ENCODE results near the gene GLIS1.
A peak's percentile ranks its signal among the peaks of the same experiment; 100 is the strongest.

GLIS1 gene

DNA sequence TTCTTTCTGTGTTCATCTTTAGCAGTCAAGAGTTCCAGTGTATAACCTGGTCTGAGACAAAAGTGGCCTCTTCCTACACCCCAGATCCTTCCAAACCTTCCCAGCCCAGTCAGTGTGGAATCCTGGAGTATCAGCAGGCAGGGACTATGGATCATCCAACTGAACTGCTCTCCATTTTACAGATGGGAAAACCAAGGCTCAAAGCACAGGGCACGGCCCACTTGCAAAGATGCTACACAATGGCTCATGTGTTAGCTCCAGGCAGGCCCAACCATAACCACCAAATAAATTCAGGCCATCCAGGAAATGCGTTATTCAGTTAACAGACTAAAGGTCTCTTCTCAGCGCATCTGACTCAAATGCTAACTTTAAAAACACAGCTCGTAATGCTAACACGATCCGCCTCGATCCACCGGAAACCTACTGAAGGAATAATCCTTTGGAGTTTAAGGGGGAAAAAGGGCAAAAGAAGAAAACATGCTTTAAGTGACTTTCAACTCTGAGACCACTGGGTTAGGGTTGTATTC is 7.1 kb downstream of the GLIS1 start:
- ChIA-PET CTCF (interaction anchor here (1.8 to 2.8 kb wide), 2 partner anchors 16 to 247 kb away, joined by 6 to 9 read pairs; no protein-coding TSS in a partner anchor), POLR2A (no interaction called here)
- TF ChIP-seq, protein P1, sequence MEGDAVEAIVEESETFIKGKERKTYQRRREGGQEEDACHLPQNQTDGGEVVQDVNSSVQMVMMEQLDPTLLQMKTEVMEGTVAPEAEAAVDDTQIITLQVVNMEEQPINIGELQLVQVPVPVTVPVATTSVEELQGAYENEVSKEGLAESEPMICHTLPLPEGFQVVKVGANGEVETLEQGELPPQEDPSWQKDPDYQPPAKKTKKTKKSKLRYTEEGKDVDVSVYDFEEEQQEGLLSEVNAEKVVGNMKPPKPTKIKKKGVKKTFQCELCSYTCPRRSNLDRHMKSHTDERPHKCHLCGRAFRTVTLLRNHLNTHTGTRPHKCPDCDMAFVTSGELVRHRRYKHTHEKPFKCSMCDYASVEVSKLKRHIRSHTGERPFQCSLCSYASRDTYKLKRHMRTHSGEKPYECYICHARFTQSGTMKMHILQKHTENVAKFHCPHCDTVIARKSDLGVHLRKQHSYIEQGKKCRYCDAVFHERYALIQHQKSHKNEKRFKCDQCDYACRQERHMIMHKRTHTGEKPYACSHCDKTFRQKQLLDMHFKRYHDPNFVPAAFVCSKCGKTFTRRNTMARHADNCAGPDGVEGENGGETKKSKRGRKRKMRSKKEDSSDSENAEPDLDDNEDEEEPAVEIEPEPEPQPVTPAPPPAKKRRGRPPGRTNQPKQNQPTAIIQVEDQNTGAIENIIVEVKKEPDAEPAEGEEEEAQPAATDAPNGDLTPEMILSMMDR (IDR thresholded peaks at IDR 0.05; ENCODE audit: insufficient read depth, low read length, missing control alignments), result no peak
- no peak for DNase-seq (ENCODE audit: low read depth, low spot score)
- H3K4me3 ChIP-seq (ENCODE audit: low read depth, low read length), result peak overlapping the region; percentile 19

DNA sequence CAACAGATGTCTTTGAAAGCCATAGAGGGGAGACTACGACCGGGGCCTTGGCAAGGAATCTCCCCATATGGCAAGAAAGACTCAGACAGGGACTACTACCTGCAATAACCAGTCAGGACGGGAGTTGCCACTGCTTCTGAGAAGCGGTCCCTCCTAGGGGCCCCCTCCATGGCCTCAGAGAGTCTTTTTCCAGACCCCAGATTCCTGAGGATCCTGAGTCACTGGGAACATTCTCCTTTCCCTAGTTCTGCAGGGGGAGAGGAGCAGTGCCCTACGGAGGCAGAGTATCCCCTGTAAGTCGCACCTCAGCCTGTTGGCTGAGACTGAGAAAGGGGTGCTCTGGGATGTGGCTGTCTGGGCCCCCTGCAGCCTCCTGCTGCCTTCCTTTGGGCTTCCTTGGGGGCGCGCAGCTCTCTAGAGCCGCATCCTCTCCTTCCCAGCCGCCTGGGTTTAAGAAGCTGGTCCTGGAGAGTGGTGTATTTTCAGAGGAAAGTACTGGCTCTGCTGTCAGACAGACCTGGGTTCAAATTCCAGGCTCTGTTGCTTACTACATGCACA is 7.8 kb downstream of the GLIS1 start:
- no peak for DNase-seq (ENCODE audit: low read depth, low spot score)
- POLR2A ChIA-PET, result no interaction called here
- CTCF ChIA-PET, result interaction anchor here (1.7 to 2.8 kb wide), 2 partner anchors 16 to 246 kb away, joined by 8 to 9 read pairs; no protein-coding TSS in a partner anchor
- TF ChIP-seq, protein P1 (IDR thresholded peaks at IDR 0.05; ENCODE audit: insufficient read depth, low read length, missing control alignments), result no peak
- no peak overlapping the region for H3K4me3 ChIP-seq (ENCODE audit: low read depth, low read length)

- no peak for DNase-seq (ENCODE audit: low read depth, low spot score)
- TF ChIP-seq, protein P1 (IDR thresholded peaks at IDR 0.05; ENCODE audit: insufficient read depth, low read length, missing control alignments), result no peak
- CTCF ChIA-PET, result interaction anchor here (0.7 to 2.8 kb wide), 3 partner anchors 9 to 245 kb away, joined by 6 to 9 read pairs (median 8); no protein-coding TSS in a partner anchor
- peak overlapping the region; percentile 35 for H3K4me3 ChIP-seq (ENCODE audit: low read depth, low read length)
- POLR2A ChIA-PET, result interaction anchor here (0.6 kb wide), 1 partner anchor 155 kb away, joined by 3 read pairs; no protein-coding TSS in a partner anchor
Measured at GRCh38 chr1:53730224-53730865, 8.6 kb downstream of the GLIS1 start.

DNA sequence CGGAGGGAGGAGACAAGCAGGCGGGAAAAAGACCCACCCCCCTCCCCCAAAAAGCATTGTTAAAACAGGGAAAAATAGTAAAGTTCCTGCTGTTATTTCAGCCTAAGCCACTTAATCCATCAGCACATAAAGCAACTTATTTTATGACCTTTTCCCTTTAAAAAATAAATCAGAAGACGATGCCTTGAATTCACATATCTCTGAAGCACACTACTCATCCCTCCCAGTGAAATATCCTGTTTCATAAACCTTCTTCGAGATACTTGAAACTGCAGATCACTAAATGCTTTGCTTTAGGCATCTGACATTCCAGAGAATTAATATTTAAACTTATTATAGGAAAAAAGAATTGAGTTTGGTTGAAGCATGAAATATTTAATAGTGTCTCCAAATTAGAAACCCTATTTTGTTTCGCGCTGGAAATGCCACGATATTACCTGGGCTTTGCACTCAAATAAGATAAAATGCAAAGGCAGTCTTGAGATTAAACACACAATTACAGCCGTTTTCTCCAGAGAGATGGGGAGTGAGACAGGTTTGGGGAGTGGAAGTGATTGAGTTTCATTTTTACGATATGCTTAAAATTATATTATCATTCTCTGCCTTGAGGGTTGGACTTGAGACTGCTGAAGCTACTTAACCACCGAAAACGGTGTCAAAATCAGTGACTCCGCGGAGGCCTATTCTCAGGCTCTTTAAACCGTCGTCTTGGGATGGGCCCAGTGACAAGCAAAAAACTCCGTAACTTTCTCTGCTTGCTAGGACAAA is 9.3 kb downstream of the GLIS1 start:
- TF ChIP-seq, protein P1 (IDR thresholded peaks at IDR 0.05; ENCODE audit: insufficient read depth, low read length, missing control alignments), result no peak
- no peak for DNase-seq (ENCODE audit: low read depth, low spot score)
- POLR2A ChIA-PET, result interaction anchor here (0.6 kb wide), 1 partner anchor 154 kb away, joined by 3 read pairs; no protein-coding TSS in a partner anchor
- peak overlapping the region; percentile 36 for H3K4me3 ChIP-seq (ENCODE audit: low read depth, low read length)
- CTCF ChIA-PET, result interaction anchor here (0.7 to 3.6 kb wide), 5 partner anchors 8 to 245 kb away, joined by 3 to 19 read pairs (median 8); no protein-coding TSS in a partner anchor

DNA sequence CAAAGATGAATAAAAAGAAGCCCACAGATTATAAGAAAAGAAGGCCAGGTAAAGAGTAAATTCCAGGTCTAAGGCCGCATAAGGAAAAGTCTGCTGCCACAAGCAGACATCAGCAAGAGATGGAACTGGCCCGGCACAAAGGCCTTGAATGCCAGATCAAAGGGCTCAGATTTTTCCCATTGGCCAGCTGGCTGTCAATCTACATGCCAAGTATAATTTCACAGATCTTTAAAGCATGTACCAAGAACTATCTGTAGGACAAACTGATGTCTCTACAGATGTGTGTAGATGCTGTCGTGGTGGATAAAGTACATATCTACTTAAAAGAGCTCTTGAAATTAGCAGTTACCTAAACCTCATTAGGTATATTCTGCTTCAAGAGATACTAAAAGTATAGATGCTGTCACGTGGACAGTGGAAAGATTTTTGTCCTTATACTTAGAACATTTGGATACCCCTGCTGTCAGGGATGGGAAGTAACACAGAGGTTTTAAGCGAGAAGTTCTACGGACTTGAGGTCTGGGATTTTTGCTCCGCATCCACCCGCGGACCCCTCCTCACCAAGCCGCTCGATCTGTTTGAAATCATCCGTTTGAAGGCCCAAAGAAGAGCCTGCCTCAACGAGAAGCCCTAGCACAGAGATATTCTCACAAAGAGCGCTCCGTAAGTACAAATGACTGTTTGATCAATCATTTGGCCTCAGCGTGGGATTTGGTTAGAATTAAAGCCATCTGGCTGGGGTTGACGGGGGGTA is 10.1 kb downstream of the GLIS1 start:
- POLR2A ChIA-PET, result no interaction called here
- TF ChIP-seq, protein P1 (IDR thresholded peaks at IDR 0.05; ENCODE audit: insufficient read depth, low read length, missing control alignments), result peak; percentile 27
- H3K4me3 ChIP-seq (ENCODE audit: low read depth, low read length), result peak overlapping the region; percentile 36

More for the DNA sequence above, 10.1 kb downstream of the GLIS1 start:
- CTCF ChIA-PET, result interaction anchor here (1.1 to 3.6 kb wide), 2 partner anchors 13 to 244 kb away, joined by 3 to 19 read pairs; no protein-coding TSS in a partner anchor
- DNase-seq (ENCODE audit: low read depth, low spot score), result no peak
